Right atrium auricular region (tissue), 2 donors: ENCODE measurements around the gene ISL2. TPM values are rescaled to one million over a fixed set of nuclear protein-coding genes. Genes with fewer than 3 reads are reported as not detected.

Source experiments
- DNase-seq: peaks from one replicate; pipeline ENCODE4 v3.0.0-alpha.2; 2019; ENCODE audit warnings: low spot score
- H3K27ac ChIP-seq, 2 donors: fragments of 200-600 bp; sonication (generic); 1 replicate in 1 of 2; 2 replicates in 1 of 2; pipeline ENCODE4 v1.5.1; 2016 to 2019
- H3K27me3 ChIP-seq, 2 donors: fragments of 200-600 bp; sonication (generic); one replicate each; pipeline versions ENCODE4 v1.5.1 to v1.6.0; 2017 to 2019
- H3K36me3 ChIP-seq: fragments of 200-600 bp; sonication (generic); one replicate; pipeline ENCODE4 v1.5.1; 2016
- H3K4me1 ChIP-seq, 2 donors: fragments of 200-600 bp; sonication (generic); one replicate each; pipeline versions ENCODE4 v1.5.1 to v1.6.0; 2017 to 2019
- H3K4me3 ChIP-seq, 2 donors: fragments of 200-600 bp; sonication (generic); 1 replicate in 1 of 2; 2 replicates in 1 of 2; pipeline ENCODE4 v1.5.1; 2017 to 2019; ENCODE audit warnings: mild to moderate bottlenecking in 1 of 2, moderate library complexity in 1 of 2
- H3K9me3 ChIP-seq, 2 donors: fragments of 200-600 bp; sonication (generic); one replicate each; pipeline ENCODE4 v1.5.1; 2019
- total RNA-seq, 2 donors: library from RNA; depleted of rRNA; stranded (reverse); fragments of >200 nt; gene quantifications; one replicate each; pipeline ENCODE4 v1.1.0, GENCODE V29; 2016
- TF ChIP-seq, protein P1 (sequence below), 2 donors: fragments of 200-600 bp; sonication (generic); IDR thresholded peaks; one replicate each; pipeline ENCODE4 v1.5.1; 2019; ENCODE audit warnings: antibody characterized with exemption in 2 of 2

The ISL2 gene
- total RNA-seq, 2 donors from 2014 or later: not detected

GRCh38 chr15:76335307-76336253 is 993 bp upstream of the ISL2 start:
- no peak for DNase-seq
- Histone ChIP-seq H3K4me1 (peaks cover 0 to 47% of the 10 kb centered on the region in 2 donors), H3K27ac (no peak overlapping the region), H3K9me3 (no peaks in the 10 kb centered on the region), H3K27me3 (peaks cover 54 to 61% of the 10 kb centered on the region in 2 donors), H3K36me3 (no peaks in the 10 kb centered on the region), H3K4me3 (no peak overlapping the region)
- TF ChIP-seq, protein P1, sequence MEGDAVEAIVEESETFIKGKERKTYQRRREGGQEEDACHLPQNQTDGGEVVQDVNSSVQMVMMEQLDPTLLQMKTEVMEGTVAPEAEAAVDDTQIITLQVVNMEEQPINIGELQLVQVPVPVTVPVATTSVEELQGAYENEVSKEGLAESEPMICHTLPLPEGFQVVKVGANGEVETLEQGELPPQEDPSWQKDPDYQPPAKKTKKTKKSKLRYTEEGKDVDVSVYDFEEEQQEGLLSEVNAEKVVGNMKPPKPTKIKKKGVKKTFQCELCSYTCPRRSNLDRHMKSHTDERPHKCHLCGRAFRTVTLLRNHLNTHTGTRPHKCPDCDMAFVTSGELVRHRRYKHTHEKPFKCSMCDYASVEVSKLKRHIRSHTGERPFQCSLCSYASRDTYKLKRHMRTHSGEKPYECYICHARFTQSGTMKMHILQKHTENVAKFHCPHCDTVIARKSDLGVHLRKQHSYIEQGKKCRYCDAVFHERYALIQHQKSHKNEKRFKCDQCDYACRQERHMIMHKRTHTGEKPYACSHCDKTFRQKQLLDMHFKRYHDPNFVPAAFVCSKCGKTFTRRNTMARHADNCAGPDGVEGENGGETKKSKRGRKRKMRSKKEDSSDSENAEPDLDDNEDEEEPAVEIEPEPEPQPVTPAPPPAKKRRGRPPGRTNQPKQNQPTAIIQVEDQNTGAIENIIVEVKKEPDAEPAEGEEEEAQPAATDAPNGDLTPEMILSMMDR (IDR thresholded peaks at IDR 0.05): no peak

- Histone ChIP-seq H3K4me3 (no peak overlapping the region), H3K27me3 (peaks cover 69 to 77% of the 10 kb centered on the region in 2 donors), H3K9me3 (no peaks in the 10 kb centered on the region), H3K27ac (no peak overlapping the region), H3K36me3 (no peaks in the 10 kb centered on the region), H3K4me1 (peaks cover 0 to 63% of the 10 kb centered on the region in 2 donors)
- TF ChIP-seq, protein P1 (IDR thresholded peaks at IDR 0.05): no peak
- DNase-seq: no peak
Observed at GRCh38 chr15:76337059-76337695, 604 bp downstream of the ISL2 start.

DNA sequence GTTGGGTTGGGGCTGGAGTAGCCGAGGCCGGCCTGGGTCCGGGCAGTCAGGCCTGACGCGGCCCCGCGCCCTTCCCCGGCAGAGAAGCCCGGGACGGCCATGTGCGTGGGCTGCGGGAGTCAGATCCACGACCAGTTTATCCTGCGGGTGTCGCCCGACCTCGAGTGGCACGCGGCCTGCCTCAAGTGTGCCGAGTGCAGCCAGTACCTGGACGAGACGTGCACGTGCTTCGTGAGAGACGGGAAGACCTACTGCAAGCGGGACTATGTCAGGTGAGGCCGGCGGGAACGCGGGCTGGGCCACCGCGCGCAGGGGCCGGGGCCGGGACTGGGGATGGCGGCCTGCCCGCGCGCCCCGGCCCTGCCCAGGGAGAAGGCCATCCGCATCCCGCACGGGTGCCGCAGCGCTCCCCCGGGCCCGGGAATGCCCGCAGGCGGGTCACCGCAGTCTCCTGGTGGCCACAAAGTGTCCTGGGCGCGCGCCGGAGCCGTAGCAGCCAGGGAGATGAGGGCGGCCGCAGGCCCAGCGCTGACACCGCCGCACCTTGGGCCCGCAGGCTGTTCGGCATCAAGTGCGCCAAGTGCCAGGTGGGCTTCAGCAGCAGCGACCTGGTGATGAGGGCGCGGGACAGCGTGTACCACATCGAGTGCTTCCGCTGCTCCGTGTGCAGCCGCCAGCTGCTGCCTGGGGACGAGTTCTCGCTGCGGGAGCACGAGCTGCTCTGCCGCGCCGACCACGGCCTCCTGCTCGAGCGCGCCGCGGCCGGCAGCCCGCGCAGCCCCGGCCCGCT is 1.3 kb downstream of the ISL2 start:
- H3K9me3 ChIP-seq: no peaks in the 10 kb centered on the region
- H3K4me1 ChIP-seq: peaks cover 0 to 70% of the 10 kb centered on the region in 2 donors
- TF ChIP-seq, protein P1 (IDR thresholded peaks at IDR 0.05): no peak
- H3K27ac ChIP-seq: no peak overlapping the region
- H3K27me3 ChIP-seq: peaks cover 69 to 84% of the 10 kb centered on the region in 2 donors
- no peaks in the 10 kb centered on the region for H3K36me3 ChIP-seq
- H3K4me3 ChIP-seq: peak overlapping the region in 1 of 2 donors; percentile 24
- DNase-seq: no peak

DNA sequence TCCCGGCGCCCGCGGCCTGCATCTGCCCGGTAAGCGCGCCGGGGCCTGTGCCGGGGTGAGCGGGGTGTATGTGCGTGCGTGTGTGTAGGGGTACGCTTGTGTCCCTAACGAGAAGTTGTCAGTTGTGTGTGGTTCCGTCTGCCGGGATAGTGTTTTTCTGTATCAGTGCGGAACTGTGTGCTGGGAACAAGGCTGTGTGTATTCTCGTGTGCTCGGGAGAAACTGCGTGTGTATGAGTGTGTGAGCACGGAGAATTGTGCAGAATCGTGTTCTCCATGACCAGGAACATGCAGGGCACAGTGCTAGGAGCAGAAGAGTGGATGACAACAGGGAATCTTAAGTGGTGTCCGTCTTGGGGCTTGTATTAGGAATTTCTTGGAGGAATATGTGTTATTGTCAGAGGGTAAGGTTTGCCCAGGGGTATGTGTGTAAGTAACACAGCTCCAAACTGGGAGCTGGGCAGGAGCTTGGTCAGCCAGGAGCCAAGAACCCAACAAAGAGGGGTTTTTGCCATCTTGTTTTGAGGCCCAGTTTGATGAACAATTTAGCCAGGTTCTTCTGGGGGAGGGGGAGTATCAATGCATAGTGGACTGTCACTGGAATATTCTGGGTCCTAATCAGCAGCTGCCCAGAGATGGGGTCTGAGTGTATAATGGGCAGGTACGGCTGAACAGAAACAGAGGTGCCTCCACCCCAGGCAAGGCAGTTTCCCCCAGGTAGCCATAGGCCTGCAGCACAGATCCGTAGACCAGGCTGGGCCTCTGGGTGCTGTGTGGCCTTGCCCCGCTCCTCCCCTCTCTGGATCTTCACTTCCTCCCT is 2.1 kb downstream of the ISL2 start:
- Histone ChIP-seq H3K9me3 (no peaks in the 10 kb centered on the region), H3K27ac (no peak overlapping the region), H3K4me1 (peaks cover 0 to 75% of the 10 kb centered on the region in 2 donors), H3K36me3 (no peaks in the 10 kb centered on the region), H3K27me3 (peaks cover 77 to 92% of the 10 kb centered on the region in 2 donors), H3K4me3 (no peak overlapping the region)
- TF ChIP-seq, protein P1 (IDR thresholded peaks at IDR 0.05): no peak
- no peak for DNase-seq
